GM12891 (cell line): ENCODE measurements around the gene AP1M2.
"Not testable (repeated sequence)": the region's sequence is repeated elsewhere in the genome, so short reads cannot be mapped to it uniquely, and the experiment has no call there.

Experiments
- DNase-seq: peaks from one replicate; pipeline ENCODE4 v3.0.0; 2011; ENCODE audit warnings: low spot score; ENCODE audit not compliant: insufficient read length
- FAIRE-seq: peaks from 2 replicates; lab custom pipeline; 2011; peaks lifted over from hg19 to GRCh38; lab: Jason Lieb, UNC
- PAX5 ChIP-seq: IDR thresholded peaks from 2 replicates; pipeline ENCODE4 v1.6.1; 2011; ENCODE audit warnings: low read length, moderate library complexity, mild to moderate bottlenecking; ENCODE audit not compliant: insufficient read depth, severe bottlenecking
- POLR2A ChIP-seq: IDR thresholded peaks from 2 replicates; pipeline ENCODE4 v1.6.1; 2011; ENCODE audit warnings: low read depth, low read length, control low read depth
- POLR2AphosphoS5 ChIP-seq: IDR thresholded peaks from 2 replicates; pipeline ENCODE4 v1.6.1; 2011; ENCODE audit warnings: low read depth, low read length, control low read depth
- POU2F2 ChIP-seq: IDR thresholded peaks from 2 replicates; pipeline ENCODE4 v1.6.1; 2011; ENCODE audit warnings: low read depth, mild to moderate bottlenecking, control low read depth, low read length, moderate library complexity
- SPI1 ChIP-seq: IDR thresholded peaks from 2 replicates; pipeline ENCODE4 v1.6.1; 2011; ENCODE audit warnings: low read depth, low read length, control low read depth
- TAF1 ChIP-seq: IDR thresholded peaks from 2 replicates; pipeline ENCODE4 v1.6.1; 2011; ENCODE audit warnings: low read depth, low read length, control low read depth

The AP1M2 gene

DNA sequence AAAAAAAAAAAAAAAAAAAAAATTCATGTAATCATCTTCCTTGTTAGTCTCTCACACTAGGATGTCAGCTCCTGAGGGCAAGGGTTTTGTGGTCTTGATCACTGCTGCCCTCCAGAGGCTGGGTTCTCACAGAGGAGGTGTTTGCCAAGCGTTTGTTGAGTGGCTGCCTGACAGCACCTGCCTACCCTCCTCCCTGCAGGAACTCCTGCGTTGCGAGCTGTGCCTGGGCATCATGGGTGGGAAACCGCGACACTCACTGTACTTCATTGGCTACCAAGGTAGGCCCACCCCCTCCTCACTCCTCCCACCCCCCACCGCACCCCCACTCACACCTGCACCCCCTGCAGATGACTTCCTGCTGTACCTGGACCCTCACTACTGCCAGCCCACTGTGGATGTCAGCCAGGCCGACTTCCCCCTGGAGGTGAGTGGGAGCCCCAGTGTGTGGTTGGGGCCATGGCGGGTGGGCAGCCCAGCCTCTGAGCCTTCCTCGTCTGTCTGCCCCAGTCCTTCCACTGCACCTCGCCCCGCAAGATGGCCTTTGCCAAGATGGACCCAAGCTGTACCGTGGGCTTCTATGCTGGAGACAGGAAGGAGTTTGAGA, 35.3 kb downstream of the AP1M2 start:
- FAIRE-seq: no peak
- TF ChIP-seq TAF1 (no peak), PAX5 (no peak), POU2F2 (no peak), POLR2AphosphoS5 (no peak), SPI1 (no peak), POLR2A (no peak)
- no peak for DNase-seq

DNA sequence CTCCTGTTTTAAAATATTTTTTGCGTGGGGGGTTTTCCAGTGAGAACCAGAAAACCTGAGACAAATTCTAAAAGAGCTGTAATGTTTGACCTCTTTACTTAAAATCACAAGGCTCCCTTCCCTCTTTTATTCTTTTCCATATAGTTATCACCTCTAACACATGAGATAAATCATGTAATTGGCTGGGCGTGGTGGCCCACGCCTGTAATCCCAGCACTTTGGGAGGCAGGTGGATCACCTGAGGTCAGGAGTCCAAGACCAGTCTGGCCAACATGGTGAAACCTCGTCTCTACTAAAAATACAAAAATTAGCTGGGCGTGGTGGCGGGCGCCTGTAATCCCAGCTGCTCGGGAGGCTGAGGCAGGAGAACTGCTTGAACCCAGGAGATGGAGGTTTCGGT, 36.1 kb downstream of the AP1M2 start:
- not testable (repeated sequence) for FAIRE-seq, DNase-seq

GRCh38 chr19:10550336-10550735, 36.8 kb downstream of the AP1M2 start:
- DNase-seq (no peak), FAIRE-seq (no peak)
- TF ChIP-seq PAX5 (no peak), SPI1 (no peak), POLR2AphosphoS5 (no peak), TAF1 (no peak), POLR2A (no peak), POU2F2 (no peak)

GRCh38 chr19:10549733-10550132, 37.4 kb downstream of the AP1M2 start:
- no peak for FAIRE-seq
- no peak for DNase-seq
- TF ChIP-seq POU2F2: no peak
- TF ChIP-seq PAX5: no peak
- TF ChIP-seq SPI1: no peak
- no peak for TF ChIP-seq POLR2A
- TF ChIP-seq POLR2AphosphoS5: no peak
- no peak for TF ChIP-seq TAF1

GRCh38 chr19:10548746-10549276, 38.3 kb downstream of the AP1M2 start:
- TF ChIP-seq POLR2AphosphoS5: no peak
- no peak for TF ChIP-seq PAX5
- TF ChIP-seq POLR2A: no peak
- no peak for TF ChIP-seq SPI1
- TF ChIP-seq POU2F2: no peak
- no peak for TF ChIP-seq TAF1
- FAIRE-seq (no peak), DNase-seq (no peak)

DNA sequence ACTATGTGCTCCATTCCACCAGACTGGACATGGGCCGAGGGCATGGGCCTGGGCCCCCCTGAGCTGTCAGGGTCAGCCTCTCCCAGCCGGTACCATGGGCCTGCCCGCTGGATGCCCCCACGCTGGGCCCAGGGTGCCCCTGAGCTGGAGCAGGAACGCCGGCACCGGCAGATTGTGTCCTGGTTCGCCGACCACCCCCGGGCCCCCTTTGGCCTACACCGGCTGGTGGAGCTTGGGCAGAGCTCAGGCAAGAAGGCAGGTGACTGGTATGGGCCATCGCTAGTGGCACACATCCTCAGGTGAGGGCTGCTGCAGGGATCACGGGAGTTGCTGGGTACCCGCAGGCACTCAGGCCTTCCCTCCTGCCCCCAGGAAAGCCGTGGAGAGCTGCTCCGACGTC, 40.3 kb downstream of the AP1M2 start:
- DNase-seq (no peak), FAIRE-seq (no peak)
- no peak for TF ChIP-seq PAX5
- no peak for TF ChIP-seq POLR2AphosphoS5
- TF ChIP-seq POU2F2: no peak
- no peak for TF ChIP-seq SPI1
- TF ChIP-seq POLR2A: no peak

GRCh38 chr19:10544753-10545251, 42.3 kb downstream of the AP1M2 start:
- FAIRE-seq (peak; percentile 60), DNase-seq (no peak)
- no peak for TF ChIP-seq POLR2A
- TF ChIP-seq POLR2AphosphoS5: no peak
- TF ChIP-seq PAX5: no peak
- TF ChIP-seq POU2F2: no peak
- no peak for TF ChIP-seq SPI1
- TF ChIP-seq TAF1: no peak

- FAIRE-seq (no peak), DNase-seq (no peak)
- TF ChIP-seq PAX5 (no peak), POLR2A (no peak), TAF1 (no peak), POLR2AphosphoS5 (no peak), POU2F2 (no peak), SPI1 (no peak)
Measured at GRCh38 chr19:10544242-10544752, 42.8 kb downstream of the AP1M2 start.

GRCh38 chr19:10543420-10544241, 43.5 kb downstream of the AP1M2 start, which contains the start of gene ATG4D:
ATG4D (plus strand) TSS chr19:10543904; CDS start chr19:10544091, 187 bp downstream.
- DNase-seq: peak; percentile 98
- TF ChIP-seq POLR2AphosphoS5 (peak; percentile 53; the same call in 1 of the 2 replicates), TAF1 (peak; percentile 88), PAX5 (no peak), POU2F2 (no peak), POLR2A (peak; percentile 67), SPI1 (no peak)
- FAIRE-seq: peak; percentile 85

GRCh38 chr19:10543059-10543419, 44.1 kb downstream of the AP1M2 start:
- FAIRE-seq (no peak), DNase-seq (no peak)
- TF ChIP-seq TAF1 (no peak), POU2F2 (no peak), SPI1 (no peak), POLR2AphosphoS5 (no peak), POLR2A (no peak), PAX5 (no peak)

- not testable (repeated sequence) for FAIRE-seq
Measured at GRCh38 chr19:10539016-10539415, 48.1 kb downstream of the AP1M2 start.

More at GRCh38 chr19:10539016-10539415, 48.1 kb downstream of the AP1M2 start:
- not testable (repeated sequence) for DNase-seq
